Vagina (tissue), 2 donors: ENCODE measurements around the gene NELFB.

Experiments
- CTCF ChIP-seq, 3 experiments: fragments of 450-650 bp in 2 of 3; fragments of 200-600 bp in 1 of 3; sonication (generic) in 1 of 3; IDR thresholded peaks; one replicate each; pipeline ENCODE4 v1.5.1; 2017 to 2019; ENCODE audit warnings: antibody characterized with exemption in 3 of 3, mild to moderate bottlenecking in 2 of 3, moderate library complexity in 2 of 3
- POLR2A ChIP-seq, 2 donors: fragments of 450-650 bp; IDR thresholded peaks; one replicate each; pipeline ENCODE4 v1.6.1; 2017; ENCODE audit warnings: antibody characterized with exemption in 2 of 2, mild to moderate bottlenecking in 2 of 2, moderate library complexity in 2 of 2
- POLR2AphosphoS5 ChIP-seq, 2 donors: sonication (generic); formaldehyde crosslinking; IDR thresholded peaks; one replicate each; pipeline ENCODE4 v1.9.0; 2017; ENCODE audit warnings: antibody characterized with exemption in 2 of 2, mild to moderate bottlenecking in 2 of 2, low read depth in 1 of 2; ENCODE audit not compliant: insufficient read depth in 1 of 2

- TF ChIP-seq CTCF (IDR thresholded peaks at IDR 0.05) = no peak
- no peak for TF ChIP-seq POLR2AphosphoS5 (IDR thresholded peaks at IDR 0.05; ENCODE audit: insufficient read depth in 1 of 2, low read depth in 1 of 2)
- no peak for TF ChIP-seq POLR2A (IDR thresholded peaks at IDR 0.05)
These were observed 1.2 kb downstream of the NELFB start for GRCh38 chr9:137256362-137256761.
